T1000 (cell line): ENCODE data around the gene PELI1.

Source experiments
- DNase-seq: peaks from one replicate; lab custom pipeline; 2025; ENCODE audit warnings: mixed read lengths; lab: John Stamatoyannopoulos, UW

PELI1 gene, protein sequence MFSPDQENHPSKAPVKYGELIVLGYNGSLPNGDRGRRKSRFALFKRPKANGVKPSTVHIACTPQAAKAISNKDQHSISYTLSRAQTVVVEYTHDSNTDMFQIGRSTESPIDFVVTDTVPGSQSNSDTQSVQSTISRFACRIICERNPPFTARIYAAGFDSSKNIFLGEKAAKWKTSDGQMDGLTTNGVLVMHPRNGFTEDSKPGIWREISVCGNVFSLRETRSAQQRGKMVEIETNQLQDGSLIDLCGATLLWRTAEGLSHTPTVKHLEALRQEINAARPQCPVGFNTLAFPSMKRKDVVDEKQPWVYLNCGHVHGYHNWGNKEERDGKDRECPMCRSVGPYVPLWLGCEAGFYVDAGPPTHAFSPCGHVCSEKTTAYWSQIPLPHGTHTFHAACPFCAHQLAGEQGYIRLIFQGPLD

GRCh38 chr2:64144057-64145013 lies at the start of gene PELI1:
PELI1 (minus strand) TSS chr2:64144420; CDS start chr2:64108310, 36,110 bp downstream.
- DNase-seq = peak; percentile 96

DNA sequence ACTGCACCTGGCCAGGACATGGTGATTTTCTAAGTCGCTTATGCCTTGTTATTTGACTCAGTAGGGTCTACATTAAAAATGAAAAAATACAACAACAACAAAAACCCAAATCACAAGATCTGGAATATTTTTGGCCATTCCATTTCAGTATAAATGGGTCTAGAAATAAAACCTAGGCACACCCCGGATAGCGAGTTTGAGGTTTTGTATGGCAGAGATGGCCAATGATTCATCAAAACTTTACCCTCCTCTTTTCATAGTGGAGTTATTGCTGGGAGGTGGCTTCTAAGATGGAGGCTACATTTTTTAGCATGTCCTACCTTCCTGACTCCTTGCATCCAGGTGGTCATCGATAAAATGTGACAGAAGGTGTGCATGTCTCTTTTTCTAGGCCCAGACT lies 49.3 kb upstream of the PELI1 start:
- DNase-seq = no peak

DNA sequence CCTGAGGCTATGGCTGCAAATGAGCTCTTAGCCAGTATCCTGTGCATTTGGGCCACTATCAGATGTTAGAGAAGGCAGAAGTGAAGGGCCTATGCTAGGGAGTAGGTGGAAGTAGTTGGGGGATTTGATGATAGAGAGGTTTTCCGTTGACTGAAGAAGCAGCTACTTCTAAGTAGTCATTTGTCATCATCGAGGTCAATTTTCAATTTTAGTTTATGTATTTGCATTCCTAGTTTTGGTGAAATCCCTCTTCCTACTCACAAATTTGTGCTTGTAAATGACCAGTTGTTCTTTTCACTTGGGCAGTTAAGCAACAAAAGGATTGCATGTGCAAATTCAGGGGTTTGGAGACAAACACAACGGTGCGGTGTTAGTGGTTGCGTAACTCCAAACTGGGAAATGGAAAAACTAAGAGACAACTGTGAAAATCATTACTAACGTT lies 48.5 kb upstream of the PELI1 start:
- no peak for DNase-seq

- no peak for DNase-seq
These were observed 47.9 kb upstream of the PELI1 start for GRCh38 chr2:64192125-64192479.

GRCh38 chr2:64189586-64189985 lies 45.4 kb upstream of the PELI1 start:
- no peak for DNase-seq

DNA sequence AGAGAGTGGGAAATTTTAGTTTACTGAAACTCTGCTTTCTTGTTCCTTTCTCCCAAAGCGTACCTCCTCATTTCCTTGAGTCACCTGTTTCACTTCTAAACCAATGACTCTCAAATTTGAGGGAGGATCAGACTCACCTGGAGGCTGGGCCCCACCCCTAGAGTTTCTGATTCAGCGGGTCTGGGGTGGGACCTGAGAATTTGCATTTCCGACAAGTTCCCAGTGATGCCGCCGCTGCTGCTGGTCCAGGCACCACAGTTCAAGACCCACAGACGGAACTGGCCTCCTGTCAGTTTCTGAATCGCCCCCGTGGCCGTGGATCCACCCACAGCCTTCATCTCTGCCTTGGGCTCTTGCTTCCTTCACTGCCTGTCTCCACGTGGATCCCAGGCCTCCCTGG lies 44.9 kb upstream of the PELI1 start:
- no peak for DNase-seq

- no peak for DNase-seq
These were observed 42.7 kb upstream of the PELI1 start for GRCh38 chr2:64186699-64187605.

DNA sequence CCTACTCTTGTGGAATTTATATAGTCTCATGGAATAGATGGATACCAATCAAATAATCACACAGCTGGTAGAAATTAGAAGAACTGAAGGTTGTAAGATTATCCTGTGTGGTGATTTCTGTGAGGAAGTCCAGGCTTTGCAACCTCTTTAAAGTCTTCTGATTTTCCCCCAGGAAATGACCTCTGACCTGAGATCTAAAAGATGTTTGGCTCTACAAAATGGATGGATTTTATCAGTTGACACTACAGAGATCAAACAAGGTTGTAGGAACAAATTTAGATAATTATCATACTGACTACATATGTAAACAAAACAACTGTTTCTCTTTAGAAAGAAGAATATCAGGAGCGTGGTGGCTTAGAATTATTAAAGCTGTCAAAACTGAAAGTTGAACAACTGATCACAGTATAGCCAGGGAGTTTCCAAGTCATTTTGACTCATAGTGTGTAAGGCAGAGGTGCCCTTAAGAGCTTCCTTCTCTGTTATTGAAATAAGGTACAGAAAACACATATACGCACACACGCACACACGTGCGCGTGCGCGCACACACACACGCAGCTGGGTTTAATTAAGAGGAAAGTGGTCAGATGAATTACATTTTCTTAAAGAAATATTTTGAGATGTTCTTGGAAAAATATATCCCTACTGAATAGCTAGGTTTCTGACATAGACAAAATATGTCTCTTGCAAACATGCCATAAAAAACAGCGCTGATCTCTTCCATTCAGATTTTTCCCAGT lies 35.5 kb upstream of the PELI1 start:
- DNase-seq = no peak

GRCh38 chr2:64177315-64177714 lies 33.1 kb upstream of the PELI1 start:
- no peak for DNase-seq

DNA sequence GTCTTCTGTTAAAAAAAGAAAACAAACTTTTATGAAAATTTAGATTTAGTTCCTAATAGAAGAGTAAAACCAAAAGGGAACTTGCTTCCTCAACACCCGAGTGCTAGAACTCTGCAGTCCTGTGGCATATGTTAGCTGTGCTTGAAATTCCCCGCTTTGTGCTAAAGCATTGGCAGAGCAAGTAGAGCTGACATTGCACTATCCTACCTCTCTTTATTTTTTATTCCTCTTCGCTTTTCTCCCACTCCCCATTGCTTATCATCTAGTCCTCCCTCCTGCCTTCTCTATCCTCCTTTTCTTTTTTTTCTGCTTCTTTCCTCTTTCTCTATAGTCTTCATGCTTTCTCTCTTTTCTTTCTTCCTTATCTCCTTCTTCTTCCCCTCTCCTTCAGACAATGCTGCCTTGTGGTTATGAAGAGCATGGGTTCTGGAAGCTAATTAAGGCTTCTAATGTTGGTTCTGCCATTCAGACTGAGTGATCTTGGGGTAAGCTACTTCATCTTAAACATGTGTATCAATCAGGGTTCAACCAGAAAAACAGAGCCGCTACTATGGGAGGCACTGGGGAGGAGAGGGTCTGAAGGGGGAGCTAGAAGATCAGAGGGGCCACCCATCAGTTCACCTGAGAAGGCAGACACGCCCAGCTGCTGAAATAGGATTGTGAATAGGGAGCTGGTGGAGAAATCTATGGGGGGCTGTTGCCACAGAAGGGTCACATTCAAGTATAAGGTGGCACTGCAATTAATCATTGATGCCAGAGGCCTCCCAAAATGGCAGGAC lies 31.4 kb upstream of the PELI1 start:
- no peak for DNase-seq

GRCh38 chr2:64173156-64174135 lies 29.2 kb upstream of the PELI1 start:
- DNase-seq = no peak

DNA sequence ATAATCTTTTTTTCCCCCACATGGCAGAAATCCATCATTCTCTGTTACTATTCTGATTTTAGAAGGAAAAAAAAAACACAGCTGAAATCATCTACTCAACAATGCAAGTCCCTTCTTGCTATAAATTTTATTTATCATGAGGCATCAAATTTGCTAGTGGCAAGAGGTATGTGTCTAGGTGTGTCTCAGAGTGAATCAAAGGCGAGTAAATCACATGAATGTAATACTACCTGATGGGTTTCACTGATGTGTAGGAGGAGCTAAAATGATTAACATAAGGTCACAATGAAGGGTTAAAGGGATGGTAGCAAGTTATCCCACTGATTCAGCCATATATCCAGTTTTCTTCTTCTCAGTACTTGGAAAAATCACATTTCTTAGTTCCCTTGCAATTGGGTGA lies 24.5 kb upstream of the PELI1 start:
- no peak for DNase-seq

DNA sequence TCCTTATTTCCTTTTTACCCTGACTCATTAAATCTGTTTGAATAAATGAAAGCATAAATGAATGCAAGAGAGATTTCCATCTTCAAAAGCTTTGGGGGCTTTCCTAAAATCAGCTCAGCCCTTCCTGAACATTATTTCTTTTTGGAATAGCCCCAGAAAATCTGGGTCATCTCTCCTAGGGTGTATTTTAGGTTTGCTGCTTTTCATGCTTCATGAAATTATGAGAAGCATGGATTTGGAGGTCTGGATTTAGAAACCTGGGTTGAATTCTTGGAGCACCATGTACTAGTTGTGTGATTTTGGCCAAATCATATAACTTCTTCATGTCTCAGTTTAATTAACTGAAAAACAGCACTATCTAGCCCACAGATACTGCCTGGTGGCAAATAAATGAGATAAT lies 24.0 kb upstream of the PELI1 start:
- DNase-seq = no peak

DNA sequence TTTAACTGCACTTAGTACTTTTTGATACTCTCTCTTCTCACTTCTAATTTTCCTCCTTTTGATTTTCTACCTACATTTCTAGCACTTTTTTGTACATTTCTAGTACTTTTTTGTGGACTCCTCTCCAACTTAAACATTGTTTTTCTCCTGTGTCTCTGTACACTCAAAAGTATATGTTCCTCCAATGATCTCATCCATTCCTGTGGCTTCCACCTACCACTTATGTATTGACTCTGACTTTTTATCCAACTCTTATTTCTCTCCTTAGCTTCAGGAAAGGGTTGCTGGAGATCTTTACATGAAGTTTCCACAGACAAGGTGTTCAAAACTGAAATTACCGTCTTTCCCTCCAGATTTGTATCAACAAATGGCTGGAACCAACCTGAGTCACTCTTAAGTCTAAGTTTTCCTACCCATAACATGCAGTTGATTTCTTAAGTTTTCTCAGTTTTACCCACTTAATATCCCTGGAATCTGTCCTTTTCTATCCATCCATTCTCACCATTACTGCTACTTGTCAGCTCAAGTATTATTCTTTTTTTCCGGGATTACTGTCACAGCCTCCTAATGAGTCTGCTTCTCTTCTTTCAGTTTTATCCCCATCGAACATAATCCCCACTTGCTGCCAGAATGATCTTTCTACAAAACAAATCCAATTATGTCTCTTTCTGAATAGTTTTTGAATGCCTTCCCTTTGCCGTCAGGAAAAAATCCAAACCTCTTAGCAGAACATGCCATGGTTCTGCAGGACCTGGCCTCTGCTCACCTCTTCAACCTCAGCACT lies 22.6 kb upstream of the PELI1 start:
- DNase-seq = no peak

DNA sequence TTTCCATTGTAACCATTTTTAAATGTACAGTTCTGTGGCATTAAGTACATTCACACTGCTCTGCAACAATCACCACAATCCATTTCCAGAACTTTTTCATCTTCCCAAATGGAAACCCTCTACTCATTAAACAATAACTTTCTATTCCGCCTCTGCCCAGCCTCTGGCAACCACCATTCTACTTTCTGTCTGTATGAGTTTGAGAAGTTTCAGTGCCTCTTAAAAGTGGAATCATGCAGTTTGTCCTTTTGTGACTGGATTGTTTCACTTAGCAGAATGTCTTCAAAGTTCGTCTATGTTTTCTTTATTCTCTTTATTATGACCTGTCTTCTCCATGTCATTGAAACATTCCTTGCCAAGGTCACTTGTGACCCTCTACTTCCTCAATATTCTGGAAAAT lies 22.0 kb upstream of the PELI1 start:
- no peak for DNase-seq

DNA sequence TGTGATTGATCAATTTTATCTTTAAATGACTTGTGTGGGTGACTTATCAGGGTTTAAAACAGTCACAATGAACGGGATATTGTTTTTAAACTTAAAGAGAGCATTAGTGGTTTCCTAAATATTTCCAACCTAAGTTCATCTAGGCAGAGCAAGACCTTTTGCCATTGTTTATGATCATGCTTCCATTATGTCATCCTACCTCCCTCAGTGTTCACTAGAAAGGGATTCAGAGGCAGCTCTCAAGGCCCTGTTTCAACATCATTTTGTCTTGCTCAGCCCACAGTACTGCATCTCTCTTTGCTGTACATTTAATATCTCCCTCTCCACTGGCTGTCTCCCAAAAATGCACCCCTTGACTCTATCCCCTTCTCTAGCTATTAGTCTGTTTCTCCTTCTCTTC lies 21.5 kb upstream of the PELI1 start:
- DNase-seq = no peak

GRCh38 chr2:64164629-64165028 lies 20.4 kb upstream of the PELI1 start:
- DNase-seq = no peak

DNA sequence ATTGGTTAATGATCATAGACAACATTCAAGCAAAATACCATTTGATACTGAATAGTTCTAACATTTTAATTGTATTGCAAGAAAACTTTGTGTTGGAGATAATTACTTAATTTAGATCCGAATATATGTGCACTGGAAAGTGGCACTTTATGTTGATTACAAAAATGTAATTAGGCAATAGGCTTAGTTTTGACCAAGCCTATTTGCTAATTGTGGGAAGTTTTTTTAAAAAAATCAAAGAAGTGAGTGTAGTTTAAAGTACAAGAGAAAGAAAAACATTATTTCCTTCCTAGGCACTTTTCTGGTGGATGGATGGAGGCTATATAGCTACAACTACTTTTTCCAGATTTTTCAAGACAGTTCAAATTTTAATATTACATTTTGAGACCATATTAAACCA lies 18.3 kb upstream of the PELI1 start:
- DNase-seq = no peak
